Esophagus muscularis mucosa (tissue), 4 donors: ENCODE results near the gene INPP5A. TPM values are rescaled to one million over a fixed set of nuclear protein-coding genes. Genes with fewer than 3 reads are reported as not detected.

ENCODE experiments used
- DNase-seq: peaks from one replicate; pipeline ENCODE4 v3.0.0-alpha.2; 2017; ENCODE audit errors: extremely low spot score
- H3K27ac ChIP-seq, 4 donors: fragments of 200-600 bp; sonication (generic); replicated peaks in 1 of 4; 1 replicate in 3 of 4; 2 replicates in 1 of 4; pipeline ENCODE4 v1.5.1; 2016 to 2019; ENCODE audit warnings: mild to moderate bottlenecking in 1 of 4
- H3K27me3 ChIP-seq, 4 donors: fragments of 200-600 bp; sonication (generic); one replicate each; pipeline versions ENCODE4 v1.5.1 to v1.6.0; 2016 to 2019
- H3K36me3 ChIP-seq, 4 donors: fragments of 200-600 bp; sonication (generic); one replicate each; pipeline ENCODE4 v1.5.1; 2016 to 2019
- H3K4me1 ChIP-seq, 4 donors: fragments of 200-600 bp; sonication (generic); one replicate each; pipeline ENCODE4 v1.5.1; 2016 to 2019
- H3K4me3 ChIP-seq, 4 donors: fragments of 200-600 bp; sonication (generic); 1 replicate in 2 of 4; 2 replicates in 2 of 4; pipeline ENCODE4 v1.5.1; 2016 to 2019; ENCODE audit warnings: mild to moderate bottlenecking in 4 of 4, moderate library complexity in 1 of 4
- H3K9me3 ChIP-seq, 4 donors: fragments of 200-600 bp; sonication (generic); 1 replicate in 3 of 4; 2 replicates in 1 of 4; pipeline ENCODE4 v1.5.1; 2016 to 2019
- CTCF ChIP-seq, 3 experiments: fragments of 200-600 bp in 2 of 3; fragments of 450-650 bp in 1 of 3; sonication (generic) in 2 of 3; IDR thresholded peaks; one replicate each; pipeline ENCODE4 v1.5.1; 2017 to 2019; ENCODE audit warnings: antibody characterized with exemption in 3 of 3, mild to moderate bottlenecking in 2 of 3, moderate library complexity in 1 of 3
- EP300 ChIP-seq: sonication (generic); formaldehyde crosslinking; IDR thresholded peaks from one replicate; pipeline ENCODE4 v1.6.1; 2017; ENCODE audit warnings: antibody characterized with exemption
- POLR2A ChIP-seq: fragments of 450-650 bp; IDR thresholded peaks from one replicate; pipeline ENCODE4 v1.6.1; 2017; ENCODE audit warnings: antibody characterized with exemption, moderate library complexity, mild to moderate bottlenecking, low read depth
- POLR2AphosphoS5 ChIP-seq, 2 donors: sonication (generic); formaldehyde crosslinking; IDR thresholded peaks; one replicate each; pipeline ENCODE4 v1.6.1; 2017; ENCODE audit warnings: antibody characterized with exemption in 2 of 2
- WGBS: methylation state at CpG from one replicate; pipeline ENCODE4 v1.1.5; 2018; 5-methylcytosine and 5-hydroxymethylcytosine counted together
- intact Hi-C: fragments of 100-400 bp; cut with DNase I; formaldehyde crosslinking; loops from one replicate; pipeline ENCODE4 v1.15.1; 2023
- total RNA-seq, 4 donors: library from RNA; depleted of rRNA; stranded (reverse); fragments of >200 nt; gene quantifications; one replicate each; pipeline versions ENCODE4 v1.1.0 to v1.2.1, GENCODE V29; 2016

INPP5A gene
- total RNA-seq, 4 donors from 2014 or later: 234 to 301 (median 245) TPM

DNA sequence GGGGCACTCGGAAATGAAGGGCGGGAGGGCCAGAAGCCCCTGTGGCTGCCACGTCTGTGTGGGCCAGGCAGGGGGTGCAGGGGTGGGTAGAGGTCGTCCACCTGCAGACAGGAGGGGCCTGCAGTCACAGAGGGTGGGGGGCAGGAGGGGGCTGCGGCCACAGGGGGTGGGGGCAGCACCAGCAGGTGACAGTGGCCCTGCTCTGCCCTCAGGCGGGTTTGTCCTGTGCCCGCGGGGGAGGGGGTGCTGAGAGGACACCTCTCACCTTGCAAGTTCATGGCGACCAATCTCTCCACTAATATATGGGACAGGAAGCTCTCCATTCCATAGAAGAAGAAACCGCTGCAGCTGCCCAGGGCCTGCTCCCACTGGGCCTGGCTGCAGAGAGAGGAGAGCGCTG, 274.9 kb downstream of the INPP5A start:
- TF ChIP-seq POLR2A (no peak), POLR2AphosphoS5 (IDR thresholded peaks at IDR 0.05) (no peak), EP300 (no peak), CTCF (IDR thresholded peaks at IDR 0.05) (no peak)
- no peak for DNase-seq
- H3K36me3 ChIP-seq: no peaks in the 10 kb centered on the region
- no peak overlapping the region for H3K4me3 ChIP-seq
- H3K4me1 ChIP-seq: no peaks in the 10 kb centered on the region
- WGBS: 88% methylated on average over 5 of the region's 11 CpGs
- no peak overlapping the region for H3K27ac ChIP-seq
- peaks cover 0 to 86% (median 7%) of the 10 kb centered on the region in 4 donors for H3K27me3 ChIP-seq
- intact Hi-C loops: no loop called here
- no peaks in the 10 kb centered on the region for H3K9me3 ChIP-seq

DNA sequence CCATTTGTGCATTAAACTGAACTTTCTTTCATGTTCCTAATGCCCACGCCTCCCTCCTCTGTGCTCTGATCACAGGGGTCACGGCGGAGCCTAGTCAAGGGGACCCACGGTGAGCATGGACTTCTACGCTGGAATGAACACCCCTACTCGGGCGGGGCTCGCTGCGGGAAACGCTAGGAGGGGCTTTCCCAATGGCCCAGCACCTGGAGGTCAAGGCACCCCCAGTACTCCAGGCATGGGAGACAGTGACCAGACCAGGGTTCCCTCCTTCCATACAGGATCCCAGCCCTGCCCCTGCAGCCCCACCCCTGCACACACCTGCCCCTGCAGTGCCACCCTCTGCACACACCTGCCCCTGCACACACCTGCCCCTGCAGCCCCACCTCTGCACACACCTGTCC, 275.4 kb downstream of the INPP5A start:
- Histone ChIP-seq H3K4me1 (no peaks in the 10 kb centered on the region), H3K27me3 (peaks cover 0 to 91% (median 7%) of the 10 kb centered on the region in 4 donors), H3K36me3 (no peaks in the 10 kb centered on the region), H3K9me3 (no peaks in the 10 kb centered on the region), H3K4me3 (no peak overlapping the region), H3K27ac (no peak overlapping the region)
- DNase-seq: no peak
- WGBS: 86% methylated on average over 7 of the region's 10 CpGs
- intact Hi-C loops: no loop called here
- TF ChIP-seq CTCF (IDR thresholded peaks at IDR 0.05): no peak
- no peak for TF ChIP-seq POLR2A
- TF ChIP-seq POLR2AphosphoS5 (IDR thresholded peaks at IDR 0.05): no peak
- no peak for TF ChIP-seq EP300

- H3K4me1 ChIP-seq: no peaks in the 10 kb centered on the region
- DNase-seq: no peak
- H3K27me3 ChIP-seq: peaks cover 0 to 95% (median 7%) of the 10 kb centered on the region in 4 donors
- intact Hi-C loops: no loop called here
- no peak overlapping the region for H3K4me3 ChIP-seq
- 52% methylated on average over 10 of the region's 28 CpGs for WGBS
- TF ChIP-seq POLR2AphosphoS5 (IDR thresholded peaks at IDR 0.05): no peak
- no peak for TF ChIP-seq EP300
- no peak for TF ChIP-seq CTCF (IDR thresholded peaks at IDR 0.05)
- TF ChIP-seq POLR2A: no peak
- H3K36me3 ChIP-seq: no peaks in the 10 kb centered on the region
- H3K9me3 ChIP-seq: no peaks in the 10 kb centered on the region
- H3K27ac ChIP-seq: no peak overlapping the region
These were observed 276.2 kb downstream of the INPP5A start for GRCh38 chr10:132813560-132814468.

DNA sequence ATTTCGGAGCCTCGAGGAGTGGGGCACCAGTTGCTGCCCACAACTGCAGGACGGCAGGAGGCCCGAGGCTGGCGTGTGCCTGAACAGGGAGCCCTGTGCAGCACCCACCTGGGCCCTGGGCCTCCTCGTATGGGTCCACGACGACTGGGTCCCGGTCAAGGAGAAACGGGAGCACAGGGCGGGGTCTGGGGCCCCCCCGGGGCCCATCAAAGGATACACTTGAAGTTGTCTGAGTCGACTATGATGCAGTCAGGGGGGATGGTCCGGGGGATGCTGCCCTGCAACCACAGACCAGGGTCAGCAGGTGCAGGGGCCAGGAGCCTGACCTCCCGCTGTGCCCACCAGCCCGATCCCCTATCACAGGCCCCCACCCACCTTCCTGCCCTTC, 276.9 kb downstream of the INPP5A start:
- H3K4me3 ChIP-seq: no peak overlapping the region
- 73% methylated on average over 14 of the region's 16 CpGs for WGBS
- peaks cover 0 to 3% (median 0%) of the 10 kb centered on the region in 4 donors for H3K9me3 ChIP-seq
- no peak overlapping the region for H3K27ac ChIP-seq
- no peaks in the 10 kb centered on the region for H3K36me3 ChIP-seq
- H3K4me1 ChIP-seq: no peaks in the 10 kb centered on the region
- peaks cover 0 to 92% (median 7%) of the 10 kb centered on the region in 4 donors for H3K27me3 ChIP-seq
- TF ChIP-seq EP300: no peak
- TF ChIP-seq CTCF (IDR thresholded peaks at IDR 0.05): no peak
- TF ChIP-seq POLR2A: no peak
- no peak for TF ChIP-seq POLR2AphosphoS5 (IDR thresholded peaks at IDR 0.05)
- intact Hi-C loops: no loop called here
- no peak for DNase-seq
